ENCODE measurements around the gene MEIOB.
"Not testable (repeated sequence)": the region's sequence is repeated elsewhere in the genome, so short reads cannot be mapped to it uniquely, and the experiment has no call there.

MEIOB gene

DNA sequence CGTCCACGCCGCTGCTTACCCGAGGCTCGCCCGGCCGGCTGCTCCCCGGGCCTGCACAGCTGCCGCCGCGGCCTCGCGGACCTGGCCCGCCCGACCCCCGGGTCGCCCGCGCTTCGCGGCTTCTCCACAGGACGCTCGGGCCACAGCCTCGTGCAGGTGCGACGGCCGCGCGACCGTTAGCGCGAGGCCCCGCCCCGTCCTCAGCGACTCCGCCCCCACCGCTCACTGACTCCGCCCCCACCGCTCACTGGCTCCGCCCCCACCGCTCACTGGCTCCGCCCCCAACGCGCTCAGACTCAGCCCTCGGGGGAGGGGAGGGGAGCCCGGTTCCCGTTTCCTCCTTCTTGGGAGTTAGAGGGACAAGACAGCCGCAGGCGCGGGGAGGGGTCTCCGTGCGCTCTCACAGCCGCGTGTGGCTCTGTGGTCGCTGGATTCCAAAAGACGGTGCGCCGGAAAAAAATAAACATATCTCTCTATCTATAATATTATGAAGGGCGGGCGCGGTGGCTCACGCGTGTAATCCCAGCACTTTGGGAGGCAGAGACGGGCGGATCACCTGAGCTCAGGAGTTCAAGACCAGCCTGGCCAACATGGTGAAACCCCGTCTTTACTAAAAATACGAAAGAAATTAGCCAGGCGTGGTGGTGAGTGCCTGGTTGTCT, at the start of gene MEIOB:
MEIOB (minus strand) TSS at position 191 of the 662 bp plus-strand sequence. CDS start 3,989 bp downstream, outside the sequence.
- peak; percentile 29 to 63 for DNase-seq

- DNase-seq: peak in 1 of 2 donors; percentile 24
Measured at GRCh38 chr16:1920727-1921171, 48.8 kb upstream of the MEIOB start.

DNA sequence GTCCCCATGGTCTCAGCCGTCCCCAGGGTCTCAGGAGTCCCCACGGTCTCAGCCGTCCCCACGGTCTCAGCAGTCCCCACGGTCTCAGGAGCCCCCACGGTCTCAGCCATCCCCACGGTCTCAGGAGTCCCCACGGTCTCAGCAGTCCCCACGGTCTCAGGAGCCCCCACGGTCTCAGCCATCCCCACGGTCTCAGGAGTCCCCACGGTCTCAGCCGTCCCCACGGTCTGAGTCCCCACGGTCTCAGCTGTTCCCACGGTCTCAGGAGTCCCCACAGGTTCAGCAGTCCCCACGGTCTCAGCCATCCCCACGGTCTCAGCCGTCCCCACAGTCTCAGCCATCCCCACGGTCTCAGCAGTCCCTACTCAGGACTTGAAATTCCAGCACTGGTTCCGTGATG, 48.2 kb upstream of the MEIOB start:
- not testable (repeated sequence) for DNase-seq

DNA sequence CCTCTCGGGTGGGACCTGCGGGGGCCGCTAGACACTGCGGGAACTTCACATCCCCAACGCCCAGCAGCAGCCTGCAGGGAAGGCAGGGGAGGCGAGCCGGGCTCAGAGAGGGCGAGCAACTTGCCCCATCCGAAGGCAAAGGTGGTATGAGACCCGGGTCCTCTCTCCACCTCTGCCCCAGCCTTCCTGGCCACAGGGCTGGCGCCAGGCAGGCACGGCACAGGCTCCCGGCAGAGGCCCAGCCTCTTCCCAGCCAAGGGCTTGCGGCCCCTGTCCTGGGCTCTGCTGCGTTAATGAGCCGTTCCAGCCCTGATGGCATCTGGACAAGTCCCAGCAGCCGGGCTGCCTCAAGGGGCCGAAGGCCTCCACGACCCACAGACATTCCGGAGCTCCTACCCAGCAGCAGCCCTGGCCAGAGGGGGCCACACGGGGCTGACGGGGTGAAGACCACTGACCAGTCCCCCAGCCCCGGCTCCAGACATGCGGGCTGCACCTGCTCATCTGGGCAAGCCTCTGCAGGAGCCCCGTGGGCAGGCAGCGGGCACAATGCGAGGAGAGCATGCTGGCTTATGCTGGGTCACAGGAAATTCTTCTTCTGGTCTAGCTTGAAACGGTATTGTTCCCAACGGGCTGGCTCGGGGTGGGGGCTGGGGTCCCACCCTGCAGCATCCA, 47.5 kb upstream of the MEIOB start:
- DNase-seq: no peak

- DNase-seq: no peak
Measured at GRCh38 chr16:1918351-1919326, 46.7 kb upstream of the MEIOB start, which contains the start of gene HS3ST6. HS3ST6 (minus strand) TSS chr16:1918415; CDS start chr16:1918323, 92 bp downstream.

GRCh38 chr16:1917665-1918350, 45.8 kb upstream of the MEIOB start:
- no peak for DNase-seq

DNA sequence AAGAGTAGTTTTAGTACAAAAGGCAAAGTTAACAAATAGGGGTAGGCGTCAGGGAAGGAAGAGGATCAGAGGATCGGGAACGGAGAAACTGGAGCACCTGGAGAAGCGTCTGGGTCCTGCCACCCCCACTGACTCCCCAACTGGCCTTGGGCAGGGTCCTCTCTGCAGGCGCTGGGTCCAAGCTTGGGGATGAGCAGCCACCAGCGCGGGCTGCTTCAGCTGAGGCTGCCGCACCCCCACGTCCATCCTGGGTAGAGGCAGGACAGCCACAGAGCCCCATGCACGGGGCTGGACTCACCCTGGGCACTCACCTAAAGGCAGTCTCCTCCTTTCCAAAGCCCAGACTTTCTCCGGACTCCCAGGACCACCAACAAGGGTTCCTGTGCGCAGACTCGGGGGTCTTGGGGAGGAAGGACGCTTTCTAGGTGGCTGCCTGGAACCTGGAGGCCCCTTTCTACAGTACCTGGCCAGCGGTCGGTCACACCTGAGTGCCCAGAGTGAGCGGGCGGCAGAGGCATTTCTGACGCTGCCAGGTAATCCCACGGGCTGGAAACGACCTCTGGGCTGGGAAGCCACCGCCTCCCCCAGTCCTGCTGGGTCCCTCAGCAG, 45.2 kb upstream of the MEIOB start:
- DNase-seq: no peak

DNA sequence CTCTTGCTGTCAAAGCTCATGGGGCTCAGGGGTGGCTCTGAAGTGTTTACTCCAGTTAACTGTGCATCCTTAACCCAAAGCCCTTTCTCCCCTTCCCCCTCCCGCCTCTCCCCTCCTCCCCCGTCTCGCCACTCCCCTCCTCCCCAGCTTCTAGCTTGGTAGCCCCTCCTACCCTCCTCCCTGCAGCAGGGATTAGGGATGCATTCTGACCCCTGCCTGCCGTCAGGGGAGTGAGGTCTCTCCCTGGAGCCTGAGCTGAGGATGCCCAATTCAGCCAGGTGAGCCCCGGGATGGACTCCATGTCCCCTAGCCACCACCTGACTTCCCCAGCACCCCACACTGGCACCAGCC, 44.7 kb upstream of the MEIOB start:
- no peak for DNase-seq

- no peak for DNase-seq
Measured at GRCh38 chr16:1915732-1916639, 44.0 kb upstream of the MEIOB start.

- no peak for DNase-seq
Measured at GRCh38 chr16:1914988-1915387, 43.0 kb upstream of the MEIOB start.

DNA sequence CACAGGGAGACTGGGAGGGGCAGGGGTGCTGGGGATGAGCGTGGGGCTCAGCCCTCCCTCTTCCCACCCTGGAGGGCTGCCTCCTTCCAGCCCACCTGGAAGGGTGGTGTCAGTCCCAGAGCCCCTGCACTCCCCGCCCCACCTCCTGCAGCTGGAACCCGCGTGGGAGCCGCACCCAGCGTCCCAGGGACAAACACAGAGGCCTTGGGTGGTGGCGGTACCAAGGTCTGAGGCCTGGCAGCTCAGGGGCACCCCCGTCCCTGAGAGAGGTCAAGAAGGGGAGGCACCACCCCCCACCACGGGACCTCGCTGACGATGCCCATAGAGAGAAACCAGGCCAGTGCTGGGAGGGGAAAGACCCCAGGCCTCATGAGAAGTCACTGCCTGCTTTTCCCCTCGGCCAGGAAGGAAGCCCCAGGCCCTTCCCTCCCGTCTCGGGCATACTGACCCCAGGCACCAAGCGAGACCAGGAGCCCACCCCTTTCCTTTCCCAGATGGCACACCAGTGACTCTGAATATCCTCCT, 42.2 kb upstream of the MEIOB start:
- DNase-seq: no peak

- DNase-seq: no peak
Measured at GRCh38 chr16:1913327-1914083, 41.5 kb upstream of the MEIOB start.

DNA sequence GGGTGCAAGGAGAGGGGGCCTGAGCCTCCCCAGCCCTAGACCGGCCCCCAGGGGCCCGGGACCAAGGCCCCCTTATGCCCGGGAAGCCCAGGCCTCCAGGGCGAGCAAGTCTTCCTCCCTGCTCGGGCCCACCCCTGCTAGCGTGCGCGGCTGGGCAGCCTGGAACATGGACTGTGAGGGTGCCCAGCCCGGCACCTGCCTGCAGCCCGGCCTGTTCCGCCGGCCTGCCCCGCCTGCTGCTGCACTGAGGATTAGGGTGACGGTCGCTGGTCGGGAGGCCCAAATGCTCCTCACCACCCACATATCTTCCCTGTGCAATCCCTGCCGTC, 40.2 kb upstream of the MEIOB start:
- DNase-seq: no peak

DNA sequence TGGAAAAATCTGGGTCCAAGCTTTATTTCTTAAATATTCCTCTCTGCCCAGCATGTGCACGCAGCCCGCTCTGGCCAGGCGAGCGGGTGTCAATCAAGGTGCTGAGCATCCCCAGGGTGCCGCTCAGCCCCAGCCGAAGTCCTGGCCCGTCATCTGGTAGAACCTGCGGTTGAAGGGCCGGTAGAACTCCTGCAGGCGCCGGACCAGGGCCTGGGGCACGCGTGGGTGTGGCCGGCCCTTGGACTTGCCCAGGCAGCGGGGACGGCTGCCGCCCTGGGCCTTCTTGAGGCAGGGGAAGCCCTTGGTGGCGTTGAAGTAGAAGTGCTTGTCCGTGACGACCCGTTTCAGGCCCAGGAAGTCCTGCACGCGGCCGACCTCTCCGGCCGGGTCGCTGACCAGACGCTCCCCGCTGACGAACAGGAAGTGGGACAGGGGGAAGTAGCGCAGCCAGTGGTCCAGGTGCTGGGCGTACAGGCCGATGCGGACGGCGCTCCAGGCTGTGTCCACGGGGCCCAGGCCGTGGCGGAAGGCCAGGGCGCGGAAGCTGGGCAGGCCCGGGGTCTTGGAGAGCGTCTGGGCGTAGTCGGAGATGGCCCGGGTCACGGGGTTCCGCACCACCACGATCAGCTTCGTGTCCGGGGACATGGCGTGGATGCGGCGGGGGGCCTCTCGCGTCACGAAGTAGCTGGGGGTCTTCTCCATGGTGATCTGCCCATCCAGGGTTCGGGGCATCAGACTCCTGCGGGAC, 39.7 kb upstream of the MEIOB start:
- no peak for DNase-seq

- DNase-seq: no peak
Measured at GRCh38 chr16:1909561-1910231, 37.7 kb upstream of the MEIOB start.

DNA sequence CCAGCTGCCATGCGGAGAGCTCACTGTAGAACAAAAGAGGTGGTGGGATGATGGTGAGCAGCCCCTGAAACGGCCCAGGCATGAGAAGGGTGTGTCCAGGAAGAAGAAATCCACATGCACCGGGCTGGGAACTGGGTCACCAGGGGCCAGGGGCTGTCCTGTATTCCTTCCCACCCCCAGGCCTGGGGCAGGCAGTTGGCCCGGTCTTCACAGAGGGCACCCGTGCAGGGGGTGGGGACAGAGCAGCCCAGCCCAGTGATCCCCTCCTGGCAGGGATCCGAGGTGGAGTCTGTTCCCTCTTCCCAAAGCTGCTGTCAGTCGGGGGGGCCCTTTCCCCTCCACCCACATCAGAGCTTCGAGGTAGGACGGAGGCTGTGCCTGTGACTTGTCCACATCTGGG, 37.0 kb upstream of the MEIOB start:
- no peak for DNase-seq

- no peak for DNase-seq
Measured at GRCh38 chr16:1908184-1908583, 36.2 kb upstream of the MEIOB start.

DNA sequence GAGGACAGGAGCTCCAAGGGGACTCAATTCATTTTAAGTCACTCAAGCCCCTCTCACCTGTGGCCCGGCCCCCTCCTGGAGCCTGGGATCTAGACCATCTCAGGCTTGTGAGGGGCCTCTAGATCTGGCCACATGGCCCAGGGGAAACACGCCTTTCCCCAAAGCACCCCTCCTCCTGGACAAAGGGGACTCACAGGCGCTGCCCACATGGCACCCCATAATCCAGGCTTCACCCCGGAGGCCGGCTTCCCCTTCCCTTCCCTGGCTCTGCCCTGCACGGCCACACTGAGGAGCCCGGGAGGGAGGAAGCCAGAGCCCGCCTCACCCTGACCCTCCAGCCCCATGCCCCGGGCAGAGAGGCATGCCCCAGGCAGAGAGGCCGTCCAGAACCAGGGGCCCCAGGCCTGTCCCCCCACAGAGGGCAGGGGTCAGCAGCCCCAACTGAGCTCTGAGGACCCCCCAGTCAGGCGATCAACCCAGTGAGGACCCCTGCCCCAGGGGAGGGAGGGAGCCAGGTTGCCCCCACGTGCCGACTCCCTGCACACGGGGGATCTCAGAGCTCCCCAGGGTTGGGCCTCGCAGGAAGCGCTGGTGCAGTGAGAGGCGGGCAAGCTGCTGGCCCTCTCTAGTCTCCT, 35.4 kb upstream of the MEIOB start:
- no peak for DNase-seq

DNA sequence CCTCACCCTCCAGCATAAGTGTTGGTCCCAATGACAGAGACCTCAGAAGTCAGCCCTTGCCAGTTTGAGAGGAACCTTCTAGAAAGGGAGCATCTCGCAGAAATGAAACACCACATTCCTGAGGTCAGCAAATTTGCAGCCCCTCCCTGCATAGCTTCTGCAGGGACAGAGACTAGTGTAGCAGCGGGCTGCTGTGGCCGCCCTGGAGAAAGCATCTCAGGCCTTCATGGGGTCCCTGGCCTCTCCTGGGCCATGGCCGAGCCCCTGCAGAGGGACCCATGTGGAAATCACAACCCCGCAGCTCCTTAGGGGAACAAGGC, 34.8 kb upstream of the MEIOB start:
- no peak for DNase-seq

Measured in stimulated activated CD4-positive, alpha-beta T cell treated with anti-CD3 and anti-CD28 coated beads, Interleukin-2, amount 100 ng/mL, for 48 hours (primary cell).